Stimulated activated CD4-positive, alpha-beta T cell treated with anti-CD3 and anti-CD28 coated beads, Interleukin-15, amount 100 ng/mL, for 24 hours (primary cell): ENCODE measurements around the gene ZNF486.
"Not testable (repeated sequence)": the region's sequence is repeated elsewhere in the genome, so short reads cannot be mapped to it uniquely, and the experiment has no call there.

Source experiments
- DNase-seq: peaks from one replicate; pipeline ENCODE4 v3.0.0-alpha.2; 2020

Gene ZNF486

GRCh38 chr19:20167020-20167644 lies at the start of gene ZNF486:
ZNF486 (plus strand) TSS chr19:20167214; CDS start chr19:20167331, 117 bp downstream.
- peak; percentile 94 for DNase-seq

DNA sequence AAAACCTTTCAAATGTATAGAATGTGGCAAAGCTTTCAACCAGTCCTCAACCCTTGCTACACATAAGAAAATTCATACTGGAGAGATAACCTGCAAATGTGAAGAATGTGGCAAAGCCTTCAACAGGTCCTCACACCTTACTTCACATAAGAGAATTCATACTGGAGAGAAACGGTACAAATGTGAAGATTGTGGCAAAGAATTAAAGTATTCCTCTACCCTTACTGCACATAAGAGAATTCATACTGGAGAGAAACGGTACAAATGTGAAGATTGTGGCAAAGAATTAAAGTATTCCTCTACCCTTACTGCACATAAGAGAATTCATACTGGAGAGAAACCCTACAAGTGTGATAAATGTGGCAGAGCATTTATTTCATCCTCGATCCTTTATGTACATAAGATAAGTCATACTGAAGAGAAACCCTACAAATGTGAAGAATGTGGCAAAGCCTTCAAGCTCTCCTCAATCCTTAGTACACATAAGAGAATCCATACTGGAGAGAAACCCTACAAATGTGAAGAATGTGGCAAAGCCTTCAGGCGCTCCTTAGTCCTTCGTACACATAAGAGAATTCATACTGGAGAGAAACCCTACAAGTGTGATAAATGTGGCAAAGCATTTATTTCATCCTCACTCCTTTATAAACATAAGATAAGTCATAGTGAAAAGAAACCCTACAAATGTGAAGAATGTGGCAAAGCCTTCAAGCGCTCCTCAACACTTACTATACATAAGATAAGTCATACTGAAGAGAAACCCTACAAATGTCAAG lies 48.8 kb upstream of the ZNF486 start:
- DNase-seq = not testable (repeated sequence)

DNA sequence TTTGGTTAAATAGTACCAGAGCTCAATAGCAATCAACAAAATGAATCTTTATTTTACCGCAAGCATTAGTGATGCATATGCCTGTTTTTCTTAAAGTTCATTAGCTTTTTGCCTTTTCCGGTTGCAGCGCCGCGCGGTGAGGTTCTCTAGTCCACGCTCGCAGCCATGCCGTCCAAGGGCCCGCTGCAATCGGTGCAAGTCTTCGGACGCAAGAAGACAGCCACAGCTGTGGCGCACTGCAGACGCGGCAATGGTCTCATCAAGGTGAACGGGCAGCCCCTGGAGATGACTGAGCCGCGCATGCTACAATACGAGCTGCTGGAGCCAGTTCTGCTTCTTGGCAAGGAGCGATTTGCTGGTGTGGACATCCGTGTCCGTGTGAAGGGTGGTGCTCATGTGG lies 42.1 kb upstream of the ZNF486 start:
- no peak for DNase-seq

DNA sequence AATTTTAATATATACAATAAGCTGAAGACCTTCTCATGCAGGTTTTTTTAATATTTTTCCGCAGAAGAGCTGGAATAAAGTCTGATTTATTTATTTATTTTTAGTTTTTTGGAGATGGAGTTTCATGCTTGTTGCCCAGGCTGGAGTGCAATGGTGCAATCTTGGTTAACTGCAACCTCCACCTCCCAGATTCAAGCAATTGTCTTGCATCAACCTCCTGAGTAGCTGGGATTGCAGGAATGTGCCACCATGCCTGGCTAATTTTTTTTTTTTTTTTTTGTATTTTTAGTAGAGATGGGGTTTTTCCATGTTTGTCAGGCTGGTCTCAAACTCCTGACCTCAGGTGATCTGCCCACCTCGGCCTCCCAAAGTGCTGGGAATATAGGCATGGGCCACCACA lies 34.1 kb upstream of the ZNF486 start:
- not testable (repeated sequence) for DNase-seq

DNA sequence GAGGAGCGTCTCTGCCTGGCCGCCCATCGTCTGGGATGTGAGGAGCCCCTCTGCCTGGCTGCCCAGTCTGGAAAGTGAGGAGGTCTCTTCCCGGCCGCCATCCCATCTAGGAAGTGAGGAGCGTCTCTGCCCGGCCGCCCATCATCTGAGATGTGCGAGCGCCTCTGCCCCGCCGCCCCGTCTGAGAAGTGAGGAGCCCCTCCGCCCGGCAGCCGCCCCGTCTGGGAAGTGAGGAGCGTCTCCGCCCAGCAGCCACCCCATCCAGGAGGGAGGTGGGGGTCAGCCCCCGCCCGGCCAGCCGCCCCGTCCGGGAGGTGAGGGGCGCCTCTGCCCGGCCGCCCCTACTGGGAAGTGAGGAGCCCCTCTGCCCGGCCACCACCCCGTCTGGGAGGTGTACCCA lies 29.3 kb upstream of the ZNF486 start:
- DNase-seq = not testable (repeated sequence)

DNA sequence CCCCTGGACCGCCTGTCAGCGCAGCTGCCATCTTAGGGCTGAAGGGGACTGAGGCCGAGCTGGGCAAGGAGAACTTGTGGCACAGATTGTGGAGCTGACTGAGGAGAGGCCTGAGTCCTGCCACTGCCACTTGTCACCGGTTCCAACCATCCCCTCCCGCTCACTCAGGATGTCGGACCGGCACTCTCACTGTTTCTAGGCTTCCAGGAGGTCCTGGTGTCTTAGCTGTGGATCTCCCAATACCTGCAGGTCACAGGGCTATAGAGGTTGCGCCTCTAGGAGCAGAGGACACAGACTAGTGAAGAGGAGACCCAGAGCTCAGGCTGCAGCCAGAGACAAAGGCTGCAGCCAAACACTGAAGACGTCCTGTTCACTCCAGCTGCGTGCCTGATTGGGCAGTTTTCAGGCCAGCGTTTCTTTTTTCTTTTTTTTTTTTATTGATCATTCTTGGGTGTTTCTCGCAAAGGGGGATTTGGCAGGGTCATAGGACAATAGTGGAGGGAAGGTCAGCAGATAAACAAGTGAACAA lies 15.3 kb upstream of the ZNF486 start:
- DNase-seq = no peak

- DNase-seq = not testable (repeated sequence)
Observed at GRCh38 chr19:20152506-20152905, 14.5 kb upstream of the ZNF486 start.

- no peak for DNase-seq
Observed at GRCh38 chr19:20153281-20153680, 13.7 kb upstream of the ZNF486 start.

DNA sequence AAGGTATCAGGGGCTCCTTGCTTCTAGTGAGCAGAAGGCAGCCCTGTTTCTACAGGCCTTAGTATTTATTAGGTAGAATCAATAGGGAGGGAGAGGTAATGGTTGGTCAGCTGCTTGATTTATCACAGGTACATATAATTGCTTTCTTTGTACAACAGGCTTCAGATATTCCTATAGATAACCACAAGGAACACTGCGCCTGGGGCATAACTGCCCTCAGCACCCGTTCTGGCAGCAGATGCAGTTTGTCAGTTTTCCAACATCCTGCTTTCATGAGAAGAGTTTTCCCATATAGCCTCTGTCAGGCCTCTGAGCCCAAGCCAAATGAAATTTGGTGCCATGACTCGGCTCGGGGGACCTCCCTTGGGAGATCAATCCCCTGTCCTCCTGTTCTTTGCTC lies 12.4 kb upstream of the ZNF486 start:
- DNase-seq = no peak

DNA sequence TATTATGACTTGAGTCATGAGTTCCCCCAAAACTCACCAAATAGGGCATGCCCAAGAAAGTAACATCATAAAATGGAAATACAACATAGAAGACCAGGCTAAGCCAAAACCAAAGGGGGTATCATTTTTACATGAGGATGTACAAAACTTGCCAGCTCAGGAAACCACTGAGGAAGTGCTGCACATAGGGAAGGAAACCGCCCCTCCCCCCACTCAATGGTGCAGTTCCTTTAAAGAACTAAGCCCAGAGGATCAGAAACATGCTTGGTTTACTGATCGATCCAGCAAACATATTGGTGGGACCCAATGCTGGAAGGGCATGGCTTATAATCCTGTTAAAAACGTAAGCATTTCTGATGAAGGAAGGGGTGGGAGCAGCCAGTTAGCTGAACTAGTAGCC lies 4.2 kb upstream of the ZNF486 start:
- DNase-seq = peak; percentile 12

- no peak for DNase-seq
Observed at GRCh38 chr19:20164456-20164855, 2.6 kb upstream of the ZNF486 start.

- DNase-seq = no peak
Observed at GRCh38 chr19:20165971-20166592, 932 bp upstream of the ZNF486 start.

DNA sequence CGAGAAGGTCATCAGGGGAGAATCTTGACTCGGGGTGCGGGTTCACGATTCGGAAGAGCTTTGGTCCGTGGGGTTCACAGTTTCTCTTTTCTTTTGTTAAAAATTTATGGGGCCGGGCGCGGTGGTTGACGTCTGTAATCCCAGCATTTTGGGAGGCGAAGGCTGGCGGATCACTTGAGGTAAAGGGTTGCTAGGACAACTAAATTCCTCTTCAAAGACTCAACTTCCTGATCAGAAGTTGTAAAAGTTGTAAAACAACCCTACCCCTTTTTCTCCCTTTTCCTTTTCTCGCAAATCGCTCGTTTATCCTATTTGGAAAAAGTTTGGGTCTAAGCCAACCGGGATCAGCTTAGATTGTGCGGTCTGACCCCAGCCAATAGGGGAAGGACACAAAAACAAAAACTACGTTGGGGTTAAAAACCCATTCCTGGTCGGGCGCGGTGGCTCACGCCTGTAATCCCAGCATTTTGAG lies 673 bp downstream of the ZNF486 start:
- no peak for DNase-seq

DNA sequence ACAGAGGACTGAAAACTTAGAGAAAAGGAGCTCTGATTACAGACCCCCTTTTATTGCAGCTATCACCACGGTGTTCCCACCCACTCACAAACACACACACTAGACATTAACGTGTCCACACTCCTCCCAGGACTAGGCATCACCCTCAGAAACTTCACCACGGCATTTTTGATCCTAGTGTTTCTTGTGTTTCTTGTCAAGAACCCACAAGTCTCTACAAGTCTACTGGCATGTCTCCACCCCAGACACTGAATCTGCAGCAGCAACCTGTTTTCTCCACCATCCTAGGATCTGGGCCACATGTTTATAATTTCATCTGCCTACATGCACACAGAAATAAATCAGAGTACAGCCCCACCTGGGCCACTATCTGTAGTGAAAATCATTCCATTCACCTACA lies 4.3 kb downstream of the ZNF486 start:
- no peak for DNase-seq

DNA sequence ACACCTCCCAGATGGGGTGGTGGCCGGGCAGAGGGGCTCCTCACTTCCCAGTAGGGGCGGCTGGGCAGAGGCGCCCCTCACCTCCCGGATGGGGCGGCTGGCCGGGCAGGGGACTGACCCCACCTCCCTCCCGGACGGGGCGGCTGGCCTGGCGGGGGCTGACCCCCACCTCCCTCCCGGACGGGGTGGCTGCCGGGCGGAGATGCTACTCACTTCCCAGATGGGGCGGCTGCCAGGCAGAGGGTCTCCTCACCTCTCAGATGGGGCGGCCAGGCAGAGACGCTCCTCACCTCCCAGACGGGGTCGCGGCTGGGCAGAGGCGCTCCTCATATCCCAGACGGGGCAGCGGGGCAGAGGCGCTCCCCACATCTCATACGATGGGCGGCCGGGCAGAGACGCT lies 8.8 kb downstream of the ZNF486 start:
- DNase-seq = not testable (repeated sequence)

DNA sequence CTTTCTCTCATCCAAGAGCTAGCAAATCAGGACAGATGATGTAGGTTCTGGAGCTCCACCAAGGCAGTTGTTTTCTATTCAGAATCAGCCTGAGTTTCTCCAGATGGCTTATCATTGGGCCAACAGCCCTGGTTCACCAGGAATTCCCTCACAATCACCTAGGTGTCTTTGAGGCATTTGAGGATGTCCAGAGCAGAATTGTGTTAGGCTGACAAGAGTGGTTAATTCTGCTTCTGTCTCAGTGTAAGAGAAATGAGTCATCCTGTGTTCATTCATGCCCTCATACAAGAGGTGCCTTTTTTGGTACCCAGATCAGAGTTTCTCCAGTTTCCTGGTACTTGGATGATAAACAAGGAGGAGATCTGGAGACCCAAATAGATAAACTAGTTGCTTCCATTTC lies 12.9 kb downstream of the ZNF486 start:
- not testable (repeated sequence) for DNase-seq

DNA sequence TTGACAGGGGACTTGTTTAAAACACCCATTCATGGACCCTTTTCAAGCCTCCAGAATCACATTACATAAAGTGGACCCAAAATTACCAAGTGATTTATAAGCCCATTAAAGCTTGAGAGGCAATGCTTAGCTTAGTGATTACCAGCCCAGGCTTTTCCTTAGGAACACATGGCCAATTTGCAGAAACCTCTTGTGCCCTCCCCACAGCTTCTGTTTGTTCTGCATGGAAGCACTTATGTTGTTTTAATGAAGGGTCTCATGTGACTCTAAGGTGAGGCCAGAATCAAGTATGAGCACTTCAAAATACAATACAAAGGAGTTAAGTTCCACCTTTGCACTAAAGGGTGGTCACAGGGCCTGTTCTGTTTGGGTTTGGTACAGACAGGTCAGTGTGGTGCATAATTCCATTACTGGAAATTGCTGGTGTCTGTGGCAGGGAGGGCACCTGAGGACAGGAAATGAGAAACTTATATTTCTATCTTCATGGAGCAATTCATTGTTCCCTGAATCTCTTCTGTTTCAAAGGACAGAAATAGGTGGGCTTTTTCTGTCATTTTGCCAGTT lies 15.3 kb downstream of the ZNF486 start:
- DNase-seq = no peak

GRCh38 chr19:20186174-20186573 lies 19.2 kb downstream of the ZNF486 start:
- no peak for DNase-seq

GRCh38 chr19:20197747-20198146 lies 30.7 kb downstream of the ZNF486 start:
- DNase-seq = no peak

DNA sequence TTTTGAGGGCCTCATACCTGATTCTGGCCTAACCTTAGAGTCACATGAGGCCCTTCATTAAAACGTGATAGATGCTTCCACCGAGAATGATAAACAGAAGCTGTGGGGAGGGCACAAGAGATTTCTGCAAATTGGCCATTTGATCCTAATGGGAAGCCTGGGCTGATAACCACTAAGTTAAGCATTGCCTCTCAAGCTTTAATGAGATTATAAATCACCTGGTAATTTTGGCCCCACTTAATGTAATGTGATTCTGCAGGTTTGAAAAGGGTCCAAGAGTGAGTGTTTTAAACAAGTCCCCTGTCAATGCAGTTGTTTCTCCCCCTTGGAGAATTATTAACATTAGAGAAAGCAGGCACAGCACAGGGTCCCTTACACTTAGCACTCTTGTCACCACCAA lies 42.0 kb downstream of the ZNF486 start:
- DNase-seq = no peak

DNA sequence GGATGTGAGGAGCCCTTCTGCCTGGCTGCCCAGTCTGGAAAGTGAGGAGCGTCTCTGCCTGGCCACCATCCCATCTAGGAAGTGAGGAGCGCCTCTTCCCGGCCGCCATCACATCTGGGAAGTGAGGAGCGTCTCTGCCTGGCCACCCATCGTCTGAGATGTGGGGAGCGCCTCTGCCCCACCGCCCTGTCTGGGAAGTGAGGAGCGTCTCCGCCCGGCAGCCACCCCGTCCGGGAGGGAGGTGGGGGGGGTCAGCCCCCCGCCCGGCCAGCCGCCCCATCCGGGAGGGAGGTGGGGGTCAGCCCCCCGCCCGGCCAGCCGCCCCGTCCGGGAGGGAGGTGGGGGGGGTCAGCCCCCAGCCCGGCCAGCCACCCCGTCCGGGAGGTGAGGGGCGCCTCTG lies 47.4 kb downstream of the ZNF486 start:
- not testable (repeated sequence) for DNase-seq

- DNase-seq = not testable (repeated sequence)
Observed at GRCh38 chr19:20221605-20222004, 54.6 kb downstream of the ZNF486 start.

DNA sequence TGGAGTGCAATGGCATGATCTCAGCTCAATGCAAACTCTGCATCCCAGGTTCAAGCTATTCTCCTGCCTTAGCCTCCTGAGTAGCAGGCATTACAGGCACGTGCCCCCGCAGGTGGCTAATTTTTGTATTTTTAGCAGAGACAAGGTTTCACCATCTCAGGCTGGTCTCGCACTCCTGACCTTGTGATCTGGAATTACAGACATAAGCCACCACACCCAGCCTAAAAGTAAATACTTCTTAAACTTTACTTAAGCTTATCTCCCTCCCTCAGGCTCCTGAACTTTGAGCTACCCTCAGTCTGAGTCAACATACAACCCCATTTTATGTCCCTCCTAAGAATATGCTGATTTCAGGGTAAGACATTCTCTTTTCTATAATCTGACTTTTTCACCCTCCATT lies 66.1 kb downstream of the ZNF486 start:
- DNase-seq = no peak
